GM13977 (cell line): ENCODE measurements around the gene ERBB4.

Source experiments
- DNase-seq: peaks from one replicate; pipeline ENCODE4 v3.0.0; 2012; ENCODE audit warnings: low spot score
- in situ Hi-C: fragments of 300-500 bp; cut with MboI; formaldehyde crosslinking; loops from one replicate; pipeline ENCODE4 v1.12.0; 2022; ENCODE audit warnings: low sequenced_read_pairs, low pct_unique_long_range_greater_than_20kb, mixed read lengths, inconsistent platforms; ENCODE audit not compliant: unreplicated experiment
- TF ChIP-seq, protein P1 (sequence below): IDR thresholded peaks from 2 replicates; pipeline ENCODE4 v1.5.1; 2012; ENCODE audit warnings: mild to moderate bottlenecking, control low read depth; ENCODE audit not compliant: insufficient read depth; ENCODE audit errors: extremely low read depth, missing control alignments

The ERBB4 gene

DNA sequence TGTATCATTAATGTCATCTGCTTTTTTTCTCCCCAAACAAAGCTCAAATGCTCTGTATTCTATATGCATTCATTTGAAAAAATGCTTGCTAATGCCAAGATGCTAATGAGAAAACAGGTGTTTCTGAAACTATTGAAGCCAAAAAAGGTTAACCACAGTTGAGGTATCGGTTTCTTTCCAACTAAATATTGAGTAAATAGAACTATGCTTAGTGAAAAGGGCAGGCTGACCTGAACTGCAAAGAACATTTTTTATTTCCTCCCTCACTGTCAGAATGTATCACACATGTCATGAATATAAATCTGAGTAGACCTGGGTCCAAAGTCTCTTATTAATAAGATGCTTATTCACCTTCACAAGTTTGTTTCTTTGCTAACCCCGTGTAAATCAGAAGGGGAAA is 1115.6 kb downstream of the ERBB4 start:
- TF ChIP-seq, protein P1, sequence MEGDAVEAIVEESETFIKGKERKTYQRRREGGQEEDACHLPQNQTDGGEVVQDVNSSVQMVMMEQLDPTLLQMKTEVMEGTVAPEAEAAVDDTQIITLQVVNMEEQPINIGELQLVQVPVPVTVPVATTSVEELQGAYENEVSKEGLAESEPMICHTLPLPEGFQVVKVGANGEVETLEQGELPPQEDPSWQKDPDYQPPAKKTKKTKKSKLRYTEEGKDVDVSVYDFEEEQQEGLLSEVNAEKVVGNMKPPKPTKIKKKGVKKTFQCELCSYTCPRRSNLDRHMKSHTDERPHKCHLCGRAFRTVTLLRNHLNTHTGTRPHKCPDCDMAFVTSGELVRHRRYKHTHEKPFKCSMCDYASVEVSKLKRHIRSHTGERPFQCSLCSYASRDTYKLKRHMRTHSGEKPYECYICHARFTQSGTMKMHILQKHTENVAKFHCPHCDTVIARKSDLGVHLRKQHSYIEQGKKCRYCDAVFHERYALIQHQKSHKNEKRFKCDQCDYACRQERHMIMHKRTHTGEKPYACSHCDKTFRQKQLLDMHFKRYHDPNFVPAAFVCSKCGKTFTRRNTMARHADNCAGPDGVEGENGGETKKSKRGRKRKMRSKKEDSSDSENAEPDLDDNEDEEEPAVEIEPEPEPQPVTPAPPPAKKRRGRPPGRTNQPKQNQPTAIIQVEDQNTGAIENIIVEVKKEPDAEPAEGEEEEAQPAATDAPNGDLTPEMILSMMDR = no peak
- in situ Hi-C loops = no loop called here
- DNase-seq = no peak

DNA sequence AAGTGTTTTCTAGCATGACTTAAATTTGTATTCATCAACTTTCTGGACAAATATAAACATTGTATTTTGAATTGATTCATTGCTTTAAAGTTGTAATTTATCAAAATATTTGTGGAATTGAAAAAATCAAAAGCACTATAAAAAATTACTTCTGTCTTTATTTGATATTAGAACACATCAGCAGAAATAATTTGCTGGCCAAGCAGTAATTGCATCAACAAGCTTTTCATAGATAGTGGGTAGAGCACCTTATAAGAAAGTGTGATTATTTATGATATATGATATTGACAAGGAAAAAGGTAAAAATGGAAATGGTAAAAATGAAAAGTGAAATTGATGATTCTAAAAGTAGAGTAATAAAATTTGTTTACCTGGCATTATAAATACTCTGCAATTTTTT is 1121.1 kb downstream of the ERBB4 start:
- no peak for DNase-seq
- in situ Hi-C loops = no loop called here
- TF ChIP-seq, protein P1 = no peak

DNA sequence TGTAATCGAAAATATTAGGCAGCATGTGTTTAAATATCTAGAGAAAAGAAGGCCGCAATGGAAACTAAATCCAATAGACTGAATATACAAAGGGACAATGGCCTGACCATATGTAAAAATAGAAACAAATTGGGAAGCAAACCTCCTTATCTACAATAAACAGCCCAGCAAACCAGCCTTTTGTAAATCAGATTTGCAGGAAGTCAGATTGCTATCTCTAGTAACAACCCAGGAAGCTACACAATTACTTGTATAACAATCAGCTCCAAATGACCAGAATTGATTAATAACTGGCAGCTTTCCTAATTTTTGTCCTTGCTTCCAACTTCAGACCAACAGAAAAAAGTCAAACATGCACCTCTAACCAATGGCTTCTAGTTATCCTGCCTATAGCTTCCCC is 1122.2 kb downstream of the ERBB4 start:
- no peak for DNase-seq
- in situ Hi-C loops = no loop called here

DNA sequence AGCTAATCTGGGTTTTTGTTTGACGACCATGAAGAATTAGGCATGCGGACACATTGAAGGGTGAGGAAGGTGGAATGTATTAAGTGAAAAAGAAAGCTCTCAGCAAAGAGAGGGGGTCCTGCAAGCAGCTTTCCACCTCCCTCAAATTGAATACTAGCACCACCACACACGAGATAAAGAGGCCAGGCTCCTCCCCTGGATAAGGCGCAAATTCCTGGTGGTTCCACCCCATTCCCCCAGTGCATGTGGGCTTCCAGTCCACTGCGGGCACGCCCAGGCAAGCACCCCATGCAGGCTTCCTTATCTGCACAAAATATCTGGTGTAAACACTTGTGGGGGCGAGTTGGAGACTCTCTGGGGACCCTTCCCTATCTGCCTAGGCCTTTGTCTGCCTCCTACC is 1124.9 kb downstream of the ERBB4 start:
- DNase-seq = no peak
- TF ChIP-seq, protein P1 = no peak

More for the DNA sequence above, 1122.2 kb downstream of the ERBB4 start:
- TF ChIP-seq, protein P1 = no peak

DNA sequence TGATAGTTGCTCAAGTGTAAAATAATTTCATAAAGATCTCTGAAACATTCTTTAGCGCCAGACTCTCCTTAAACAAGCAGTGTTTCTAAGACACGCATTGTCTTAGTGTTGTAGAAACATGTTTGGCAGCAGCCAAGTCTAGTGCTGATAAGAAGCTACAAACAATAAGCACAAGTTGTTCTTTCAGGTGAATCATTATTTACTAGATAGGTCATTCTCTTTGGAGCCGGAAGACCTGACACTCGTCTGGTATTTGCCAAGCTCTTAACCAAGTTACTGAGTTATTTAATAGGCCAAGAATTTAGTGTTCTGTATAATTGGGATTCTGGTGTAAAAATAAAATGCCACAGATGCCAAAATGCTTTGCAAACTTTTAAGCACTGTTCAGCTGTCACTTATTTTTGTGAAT is 1130.1 kb downstream of the ERBB4 start:
- TF ChIP-seq, protein P1 = no peak
- DNase-seq = no peak
- in situ Hi-C loops = no loop called here

More for the DNA sequence above, 1124.9 kb downstream of the ERBB4 start:
- in situ Hi-C loops = no loop called here

DNA sequence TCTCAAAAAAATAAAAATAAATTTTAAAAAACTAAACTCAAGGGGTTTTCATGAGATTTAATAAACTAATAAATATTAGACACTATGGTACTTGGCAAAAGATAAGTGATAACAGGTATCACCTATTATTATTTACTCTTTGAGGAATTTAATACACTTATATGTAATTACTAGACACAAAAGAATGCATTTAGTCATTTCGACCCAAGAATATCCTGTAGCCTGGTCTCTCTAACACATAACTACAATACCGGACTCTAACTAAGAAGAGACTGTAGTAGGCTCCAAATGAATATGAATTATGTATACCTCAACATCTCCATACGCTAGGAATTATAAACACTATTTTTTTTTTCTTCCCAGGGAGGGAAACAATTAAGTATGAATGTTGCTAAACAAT is 1131.5 kb downstream of the ERBB4 start:
- in situ Hi-C loops = no loop called here
- TF ChIP-seq, protein P1 = no peak
- DNase-seq = no peak

DNA sequence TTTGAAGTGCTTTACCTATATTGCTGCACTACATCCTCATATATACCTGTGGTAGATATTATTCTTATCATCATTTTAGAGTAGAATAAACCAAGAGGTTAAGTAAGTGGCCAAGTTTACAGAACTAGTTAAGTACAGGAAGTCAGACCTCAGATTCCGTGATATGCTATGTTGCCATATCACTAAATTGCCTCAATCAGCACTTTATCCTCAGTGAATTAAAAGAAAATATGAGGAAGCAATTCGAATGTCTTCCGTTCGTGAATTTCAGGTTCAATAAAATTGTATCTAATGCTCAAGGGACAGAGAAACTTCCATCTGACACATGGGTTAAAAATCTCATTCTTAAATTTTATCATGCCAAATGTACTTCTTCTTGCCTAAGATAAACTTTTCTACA is 1133.6 kb downstream of the ERBB4 start:
- DNase-seq = no peak

More for the DNA sequence above, 1133.6 kb downstream of the ERBB4 start:
- in situ Hi-C loops = no loop called here
- TF ChIP-seq, protein P1 = no peak
